Lung microvascular endothelial cell (primary cell): Measurements from ENCODE around the gene EPHA3. TPM values are rescaled to one million over a fixed set of nuclear protein-coding genes. Genes with fewer than 3 reads are reported as not detected.

ENCODE experiments used
- DNase-seq, 2 donors: peaks; one replicate each; pipeline versions ENCODE4 v3.0.0 to v3.0.0-alpha.2; 2010; ENCODE audit warnings: low read depth in 2 of 2
- total RNA-seq: library from RNA; depleted of rRNA; stranded (reverse); fragments of >200 nt; gene quantifications from 2 replicates; pipeline ENCODE4 v1.2.1, GENCODE V29; 2014

EPHA3 gene
- total RNA-seq, 1 donor from 2014 or later: not detected

DNA sequence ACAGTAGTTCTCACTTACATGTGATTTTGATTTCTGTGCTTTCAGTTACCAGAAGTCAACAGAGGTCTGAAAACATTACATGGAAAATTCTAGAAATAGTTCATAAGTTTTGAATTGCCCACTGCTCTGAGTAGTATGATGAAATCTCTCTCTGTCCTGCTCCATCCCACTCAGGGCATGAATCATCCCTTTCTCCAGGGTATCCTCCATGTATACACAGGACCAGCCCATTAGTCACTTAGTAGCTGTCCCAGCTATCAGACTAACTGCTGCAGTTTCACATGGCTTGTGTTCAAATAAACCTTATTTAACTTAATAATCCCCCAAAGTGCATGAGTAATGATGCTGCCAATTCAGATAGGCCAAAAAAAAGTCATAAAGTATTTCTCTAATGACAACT, 38.6 kb downstream of the EPHA3 start:
- DNase-seq: no peak

DNA sequence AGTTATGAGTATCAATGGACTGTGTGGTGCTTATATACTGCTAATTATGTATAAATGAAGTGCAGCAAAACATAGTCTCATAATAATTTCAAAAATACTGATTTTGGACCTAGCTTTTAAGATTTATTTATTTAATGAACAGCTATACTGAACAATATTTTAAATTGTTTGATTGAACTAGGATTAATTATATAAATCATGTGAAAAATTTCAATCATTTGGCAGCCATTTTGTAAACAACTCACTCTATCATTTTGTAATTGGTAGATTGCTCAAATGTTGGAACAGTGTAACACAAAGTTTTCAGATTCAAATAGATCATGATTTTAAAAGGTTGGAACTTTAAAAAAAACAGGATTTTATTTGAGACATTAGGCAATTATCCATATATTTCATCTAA, 47.0 kb downstream of the EPHA3 start:
- no peak for DNase-seq

DNA sequence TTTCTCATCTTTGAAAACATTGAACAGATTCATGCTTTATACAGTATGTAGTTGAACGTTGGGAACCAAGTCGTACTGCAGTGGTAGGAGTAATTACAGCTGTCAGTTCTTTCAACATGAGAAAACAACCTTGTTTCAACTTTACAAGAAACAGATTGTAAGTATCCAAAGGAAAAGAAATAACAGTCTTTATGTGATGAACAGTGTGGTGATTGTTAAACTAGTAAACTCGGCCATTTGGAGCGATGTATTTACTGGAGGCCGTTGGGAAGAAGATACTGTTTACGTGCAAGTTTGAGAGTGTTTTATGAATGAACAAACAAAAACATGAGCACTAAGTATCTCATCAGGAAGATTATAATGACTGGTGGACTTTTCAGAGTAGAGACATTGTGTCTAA, 48.4 kb downstream of the EPHA3 start:
- DNase-seq: no peak

DNA sequence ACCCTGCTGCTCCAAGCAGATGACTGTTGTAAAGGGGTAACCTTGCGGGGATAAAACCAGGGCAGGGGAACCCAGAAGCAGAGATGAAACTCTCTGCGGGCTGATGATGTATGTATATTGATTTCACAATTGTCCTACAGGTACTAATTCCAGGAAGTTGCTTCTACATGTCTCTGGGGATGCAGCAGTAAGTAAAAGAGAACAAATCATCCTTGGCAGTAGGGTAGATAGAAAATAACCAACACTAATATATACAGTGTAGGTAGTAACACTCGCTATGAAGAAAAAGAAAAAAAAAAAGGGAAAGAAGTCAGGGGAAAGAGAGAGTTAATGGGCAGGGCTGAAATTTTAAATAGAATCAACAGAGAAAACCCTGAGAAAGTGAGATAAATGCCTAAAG, 50.2 kb downstream of the EPHA3 start:
- DNase-seq: no peak

DNA sequence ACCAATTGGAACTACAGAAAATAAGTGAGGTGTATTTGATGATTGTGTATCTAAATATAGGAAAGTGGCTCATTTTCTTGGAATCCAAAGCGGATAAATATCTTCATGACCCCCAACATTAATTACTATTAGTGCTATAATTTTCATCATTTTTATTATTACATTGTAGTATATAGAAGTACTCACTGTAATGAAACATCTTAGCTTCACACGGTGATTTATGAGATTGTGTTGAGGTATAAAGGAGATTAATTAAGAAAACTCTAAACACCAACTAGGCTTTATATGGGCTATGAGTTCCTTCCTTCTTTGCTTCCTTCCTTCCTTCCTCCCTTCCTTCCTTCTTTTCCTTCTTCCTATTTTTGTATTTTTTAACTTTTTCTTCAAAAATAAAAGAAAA, 52.2 kb downstream of the EPHA3 start:
- no peak for DNase-seq

DNA sequence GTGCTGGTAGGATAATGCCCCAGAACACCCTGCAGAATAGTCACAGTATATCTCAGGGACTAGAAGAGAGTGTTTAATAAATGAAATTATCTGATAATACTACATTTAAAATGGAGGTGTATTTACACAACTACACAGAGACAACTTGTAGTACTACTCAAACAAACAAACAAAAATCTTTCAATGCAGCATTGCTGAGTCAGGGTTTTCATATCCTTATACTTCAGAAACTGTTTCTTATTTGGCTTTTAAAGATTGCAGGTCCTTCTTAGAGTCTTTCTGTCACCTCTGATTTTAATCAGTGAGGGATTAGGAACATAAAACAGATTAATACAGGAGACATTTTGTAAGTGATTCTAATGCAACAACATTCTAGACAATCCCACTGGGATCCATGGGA, 57.4 kb downstream of the EPHA3 start:
- DNase-seq: no peak

DNA sequence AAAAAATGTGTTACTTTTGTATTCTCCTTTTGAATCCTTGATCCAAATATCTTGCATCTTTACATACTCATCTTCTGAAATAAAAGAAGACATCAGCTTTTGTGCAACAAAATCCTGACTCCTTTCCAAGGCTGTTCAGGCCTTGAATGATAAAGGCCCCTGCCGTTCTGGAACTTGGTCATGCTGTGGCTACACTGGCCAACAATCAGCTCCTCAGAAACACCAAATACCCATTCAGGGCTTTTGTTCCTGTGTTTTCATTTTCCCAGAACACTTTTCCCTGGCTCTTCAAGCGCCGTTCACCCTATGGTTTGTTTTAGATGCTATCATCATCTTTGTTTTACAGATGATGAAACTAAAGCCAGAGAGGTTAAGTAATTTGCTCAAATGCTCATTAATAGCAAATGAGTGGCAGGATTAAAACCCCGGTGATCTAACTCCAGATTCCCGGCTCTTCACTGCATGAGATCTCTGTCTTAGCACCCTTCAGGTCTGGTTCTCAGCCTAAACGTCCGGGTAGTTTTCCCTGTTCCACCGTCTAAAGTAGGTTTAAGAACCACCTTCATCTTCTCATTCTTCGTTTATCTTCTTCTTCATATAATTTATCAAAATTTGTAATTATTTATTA, 58.3 kb downstream of the EPHA3 start:
- no peak for DNase-seq

DNA sequence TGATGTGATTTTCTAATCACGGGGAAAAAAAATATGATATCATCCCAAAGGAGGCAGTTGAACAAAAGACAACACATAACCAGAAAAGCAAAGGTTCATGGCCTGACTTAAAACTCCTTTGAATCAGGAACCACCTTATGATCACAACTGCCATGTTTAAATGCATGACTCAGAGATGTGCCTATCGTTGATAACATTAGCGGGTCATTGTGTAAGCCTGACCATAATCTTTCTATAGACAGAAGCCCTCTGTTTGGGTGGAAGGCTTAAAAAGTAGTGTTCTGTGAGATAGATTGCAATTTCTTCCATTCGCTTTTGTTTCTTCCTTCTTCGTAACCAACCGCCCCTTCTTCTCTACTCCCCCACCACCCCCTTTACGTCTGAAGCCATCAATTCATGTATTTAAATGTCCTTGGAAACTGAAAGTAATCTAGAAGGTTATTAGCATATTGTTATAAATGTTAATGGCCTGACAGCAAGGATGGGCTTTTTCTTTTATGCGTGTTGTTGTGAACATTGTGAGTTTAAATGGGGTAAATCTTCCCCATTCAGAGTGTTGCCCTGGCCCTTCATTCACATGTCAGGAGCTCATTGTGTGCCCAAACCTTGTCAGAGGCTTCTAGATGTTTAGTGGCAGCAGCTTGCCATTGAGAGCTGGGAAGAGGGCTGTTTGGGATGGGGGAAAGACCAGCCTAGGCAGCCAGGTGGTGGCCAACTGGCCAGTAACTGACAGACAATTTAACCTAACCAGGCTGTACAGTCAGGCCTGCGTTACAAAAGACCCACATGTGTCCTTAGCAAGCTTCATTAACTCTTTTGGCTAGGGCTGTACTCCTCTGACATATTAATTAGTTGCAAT, 64.5 kb downstream of the EPHA3 start:
- no peak for DNase-seq

DNA sequence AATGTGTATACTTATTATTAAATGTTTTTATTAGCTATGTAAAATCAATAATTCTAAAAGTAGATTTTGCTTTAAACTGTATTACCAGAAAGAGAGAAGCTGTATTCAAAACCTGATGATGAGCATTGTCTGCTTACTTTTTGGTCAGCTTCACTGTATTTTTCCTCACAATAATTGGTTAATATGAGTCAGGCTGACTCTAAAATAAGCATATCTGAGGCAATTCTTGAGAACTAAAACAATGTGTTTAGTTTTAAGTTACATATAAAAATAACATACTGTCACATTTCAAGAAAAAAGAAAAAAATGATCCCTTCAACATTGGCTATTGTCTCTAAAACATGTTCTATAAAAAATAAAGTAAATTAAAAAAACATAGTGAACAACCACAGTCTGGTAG, 66.1 kb downstream of the EPHA3 start:
- no peak for DNase-seq

DNA sequence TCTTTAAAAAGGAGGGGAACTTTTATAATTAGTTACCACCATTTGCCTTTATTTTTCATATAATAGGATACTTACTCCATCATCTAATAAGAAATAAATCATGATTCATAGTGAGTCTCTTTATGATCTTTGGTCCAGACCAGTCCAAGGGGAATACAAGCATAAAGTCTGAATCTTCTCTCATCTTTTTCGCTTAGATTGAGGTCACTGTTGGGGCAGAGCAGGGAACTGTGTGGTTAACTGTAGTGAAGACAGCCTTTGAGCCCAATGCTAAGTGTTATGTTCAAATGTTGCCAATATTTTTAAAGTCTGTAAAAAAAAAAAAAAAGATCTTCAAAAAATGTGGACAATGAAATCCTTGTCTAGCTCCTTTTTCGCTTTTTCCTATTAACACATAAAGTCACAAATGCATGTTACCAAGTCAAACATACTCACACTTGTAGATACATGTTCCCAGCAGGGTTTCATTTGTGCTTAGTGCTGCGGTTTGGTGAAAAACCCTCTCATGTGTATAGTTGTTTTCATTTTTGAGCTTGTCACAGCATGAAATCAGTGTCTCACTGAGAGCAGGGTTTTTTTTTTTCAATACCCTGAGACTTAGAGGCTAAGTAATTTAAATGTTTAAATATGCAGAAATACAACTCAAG, 72.1 kb downstream of the EPHA3 start:
- no peak for DNase-seq

DNA sequence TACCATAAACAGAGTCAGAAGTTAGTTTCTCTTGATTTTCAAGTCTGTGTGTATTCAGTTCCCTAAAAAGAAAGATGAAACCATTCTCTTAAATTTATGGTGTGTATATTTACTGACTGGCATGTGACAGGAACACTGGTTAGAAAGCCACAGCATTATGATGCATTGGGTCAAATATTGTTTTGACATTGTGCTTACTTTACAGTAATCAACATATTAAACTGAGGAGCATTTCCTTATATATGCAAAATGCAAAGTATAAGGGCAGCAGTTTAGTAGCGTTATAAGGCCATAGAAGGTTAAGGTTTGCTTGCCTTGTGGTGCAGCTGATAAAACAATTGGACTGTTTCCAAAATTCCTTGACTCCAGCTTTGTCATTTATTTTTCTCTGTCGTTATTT, 72.9 kb downstream of the EPHA3 start:
- DNase-seq: no peak

DNA sequence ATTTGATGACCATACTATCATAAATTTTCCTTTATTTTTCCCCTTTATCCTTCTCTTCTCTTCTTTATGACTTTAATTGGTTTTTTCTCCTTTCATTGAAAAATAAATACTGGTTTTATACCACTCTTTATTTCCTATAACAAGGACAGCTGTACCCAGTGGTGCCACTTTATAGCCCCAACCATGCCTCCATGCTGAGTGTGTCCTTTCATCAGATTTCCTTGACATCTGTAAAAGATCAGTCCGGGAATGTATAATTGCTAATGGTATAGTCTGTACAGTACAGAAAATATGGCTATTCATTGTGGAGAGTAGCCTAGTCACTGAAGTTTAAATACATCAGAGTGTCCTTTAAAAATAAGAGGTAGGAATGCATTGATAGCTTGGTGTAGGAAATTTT, 74.6 kb downstream of the EPHA3 start:
- DNase-seq: no peak

DNA sequence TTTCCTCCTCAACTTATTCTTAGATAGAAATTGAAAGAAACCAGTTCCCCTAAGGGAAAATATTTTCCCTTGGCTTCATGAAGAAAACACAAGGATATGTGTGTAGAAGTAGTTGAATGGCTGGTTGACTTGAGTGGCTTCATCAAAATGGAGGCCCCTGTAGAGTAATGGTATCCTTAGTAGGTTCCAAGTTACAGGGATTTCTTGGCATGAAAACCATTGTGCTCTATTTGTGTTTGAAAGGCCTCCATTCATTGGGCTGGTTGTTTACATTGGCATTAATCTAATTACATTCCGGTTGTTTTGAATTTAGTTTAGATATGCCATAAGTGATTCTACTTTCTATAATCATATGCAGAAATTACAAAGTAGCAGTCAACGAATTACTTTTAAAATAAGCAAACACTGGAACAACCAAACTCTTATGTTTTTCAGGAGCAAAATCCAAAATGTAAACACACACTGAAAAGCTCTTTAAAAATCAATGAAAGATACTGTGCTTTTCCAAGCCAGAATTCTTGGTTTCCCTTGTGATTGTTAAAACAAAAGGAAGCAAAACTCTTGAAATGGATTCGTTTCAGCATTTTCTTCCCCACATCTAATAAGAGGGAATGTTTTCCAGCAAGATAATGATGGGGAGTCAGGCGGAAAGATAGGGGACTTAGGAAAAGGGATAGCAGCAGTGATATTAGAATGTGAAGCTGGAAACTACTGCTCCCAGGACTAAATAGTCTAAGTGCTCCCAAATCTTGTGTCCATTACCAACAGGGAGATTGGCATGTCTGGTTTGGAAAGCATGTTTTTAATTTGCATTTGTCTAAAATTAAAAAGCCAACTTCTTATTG, 77.0 kb downstream of the EPHA3 start:
- DNase-seq: no peak

DNA sequence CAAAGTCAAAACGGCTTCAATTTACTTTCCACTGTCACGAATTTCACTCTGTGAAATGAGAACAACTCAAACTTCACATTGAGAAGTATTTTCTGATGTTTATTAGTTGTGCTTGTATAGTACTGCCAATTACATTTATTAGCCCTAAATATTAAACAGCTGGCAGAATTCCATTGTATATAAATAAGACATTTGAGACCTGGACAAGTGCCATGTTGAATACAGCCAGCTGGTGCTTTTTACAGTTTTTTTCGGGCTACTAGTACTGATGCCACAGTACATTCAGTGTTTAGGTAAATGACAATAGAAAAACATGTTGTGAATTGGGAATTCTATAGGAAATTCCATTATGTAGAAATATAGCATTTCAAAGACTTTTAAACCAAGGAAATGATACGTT, 79.0 kb downstream of the EPHA3 start:
- DNase-seq: no peak

DNA sequence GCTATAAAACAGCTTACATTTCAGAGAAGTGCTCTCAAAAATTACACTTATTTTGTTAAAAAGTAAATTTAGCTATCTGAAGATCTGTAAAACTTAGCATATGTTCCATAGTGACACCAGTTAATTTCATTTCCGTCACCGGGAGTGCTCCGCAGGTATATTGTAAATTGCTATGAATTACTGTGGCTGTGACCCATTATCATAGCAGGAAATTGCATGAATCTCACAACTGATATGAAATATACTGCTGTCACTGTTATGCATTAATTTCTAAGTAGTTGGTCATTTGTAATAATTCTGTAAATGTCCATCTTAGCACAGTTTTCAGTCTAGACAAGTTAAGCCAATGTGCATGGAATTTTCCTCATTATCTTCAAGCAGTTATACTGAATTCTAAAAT, 91.2 kb downstream of the EPHA3 start:
- no peak for DNase-seq

DNA sequence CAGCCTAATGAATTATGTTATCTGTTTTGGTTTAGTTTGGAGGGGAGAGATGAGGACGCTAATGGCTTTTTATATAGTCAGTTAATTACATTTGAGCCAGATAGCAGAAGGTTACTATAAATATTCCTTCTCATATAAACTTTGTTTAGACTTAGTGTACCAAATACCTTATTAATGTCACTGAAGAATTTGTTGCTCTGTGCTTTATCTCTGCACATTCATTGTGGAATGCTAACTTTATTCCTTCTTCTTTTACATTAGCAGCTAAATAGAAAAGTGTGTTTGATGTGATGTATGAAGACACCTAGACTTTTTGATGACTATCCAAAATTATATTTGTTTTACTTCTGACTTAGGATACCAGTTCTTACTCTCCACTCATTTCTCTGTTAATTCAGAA, 105.2 kb downstream of the EPHA3 start:
- DNase-seq: no peak

DNA sequence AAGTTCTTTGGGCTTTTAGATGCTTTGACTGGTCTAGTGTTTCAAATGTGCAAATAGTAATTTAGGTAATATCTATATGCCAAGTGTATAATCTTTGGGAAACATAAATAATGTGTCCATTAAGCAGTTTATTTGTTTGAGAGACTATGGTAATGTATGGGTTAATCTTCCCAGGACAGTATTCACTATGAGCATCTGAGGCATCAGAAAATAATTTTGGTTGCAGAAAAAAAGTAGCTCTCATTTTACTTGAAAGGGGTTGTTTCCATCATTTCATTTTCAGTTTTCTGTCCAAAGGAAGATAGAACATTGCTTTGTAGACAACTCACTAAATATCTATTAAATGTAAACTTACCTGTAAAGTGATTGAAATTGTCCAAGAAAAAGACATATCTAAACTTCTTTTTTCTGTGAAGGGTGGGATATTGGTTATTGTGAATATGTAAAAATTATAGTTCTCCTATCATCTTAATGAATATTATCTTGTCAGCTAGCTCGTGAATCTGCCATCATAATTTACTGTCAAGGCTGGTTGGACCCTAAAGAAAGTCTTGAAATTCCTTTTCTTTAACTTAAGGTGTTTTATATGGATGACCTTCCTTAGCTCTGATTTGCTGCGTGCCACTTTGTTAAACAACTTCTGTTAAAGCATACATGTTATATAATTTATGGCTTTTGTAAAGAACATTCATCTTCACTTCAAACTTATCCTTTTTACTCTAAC, 108.8 kb downstream of the EPHA3 start:
- DNase-seq: no peak

DNA sequence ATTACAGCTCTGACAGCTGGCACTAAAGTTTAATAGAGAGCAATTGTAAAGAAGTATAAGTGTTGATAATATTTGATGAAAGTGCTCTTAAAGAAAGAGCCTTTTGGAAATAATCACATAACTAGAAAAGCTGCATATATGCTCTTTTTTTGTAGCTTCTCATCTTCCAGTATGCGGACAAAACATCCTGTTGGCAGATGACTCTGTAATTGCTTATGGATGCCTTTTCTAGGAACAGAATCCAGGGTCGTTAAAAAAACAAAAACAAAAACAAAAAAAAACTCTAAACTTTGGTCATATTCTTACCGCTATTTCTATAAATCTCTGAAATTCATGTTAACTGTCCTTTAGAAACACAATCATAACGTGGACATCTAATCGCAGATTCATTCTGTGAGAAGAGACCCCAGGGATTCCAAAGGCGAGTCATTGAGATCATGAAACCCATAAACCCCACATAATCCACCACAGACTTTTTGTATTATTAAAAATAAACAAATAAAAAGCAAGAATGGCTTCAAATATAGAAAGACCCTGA, 109.8 kb downstream of the EPHA3 start:
- no peak for DNase-seq

DNA sequence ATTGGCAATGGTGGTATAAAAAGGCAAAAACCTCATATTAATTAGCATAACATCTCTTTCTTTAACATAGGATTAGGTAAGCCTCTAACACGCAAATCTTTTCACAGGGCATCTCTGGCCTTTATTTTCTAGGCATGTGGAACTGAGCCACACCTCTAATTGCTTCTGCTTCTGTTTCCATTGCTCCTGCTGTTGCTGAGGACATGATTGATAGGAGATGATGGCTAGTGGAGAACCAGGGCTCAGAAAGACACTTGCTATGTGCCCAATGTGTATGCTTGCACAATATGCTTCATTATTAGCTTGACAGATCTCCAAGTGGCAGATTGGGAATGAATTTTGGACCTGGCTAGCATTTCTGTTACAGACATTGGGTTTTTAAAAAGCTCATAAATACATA, 114.5 kb downstream of the EPHA3 start:
- DNase-seq: no peak

DNA sequence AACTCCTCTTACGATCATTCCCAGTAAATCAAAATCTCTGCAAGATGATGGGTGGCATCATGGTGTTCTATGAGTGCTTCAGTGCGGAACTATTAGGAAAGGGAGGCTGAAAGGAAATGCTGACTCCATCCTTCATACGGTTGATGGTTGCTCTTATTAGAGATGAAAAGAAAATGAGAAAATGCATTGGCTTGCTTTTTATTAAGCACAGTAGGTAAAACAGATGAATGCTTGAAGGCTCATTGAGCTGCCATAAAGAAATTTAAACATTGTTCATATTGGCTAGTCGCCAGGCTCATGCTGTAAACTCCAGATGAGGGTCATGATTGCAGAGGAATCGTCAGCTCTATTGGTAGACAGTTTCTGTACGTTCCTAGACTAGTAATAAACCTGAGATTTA, 115.8 kb downstream of the EPHA3 start:
- no peak for DNase-seq

DNA sequence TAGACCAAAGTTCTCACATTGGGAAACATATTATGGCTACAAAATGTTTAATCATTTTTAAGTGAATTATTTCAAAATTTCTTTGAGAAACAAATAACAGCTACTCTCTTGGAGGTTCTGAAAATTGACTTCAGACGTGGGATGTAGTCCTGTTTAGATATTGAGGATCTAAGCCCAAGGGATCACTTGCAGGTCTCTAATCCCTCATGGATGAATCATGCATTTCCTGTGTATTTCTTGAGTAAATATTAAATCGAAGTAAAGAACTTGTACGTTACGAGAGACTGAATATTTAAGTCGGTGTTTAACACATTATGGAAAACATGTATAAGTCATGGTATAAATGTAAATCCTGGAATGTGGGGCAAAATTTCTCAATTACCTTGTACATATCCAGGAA, 119.8 kb downstream of the EPHA3 start:
- no peak for DNase-seq
